ENCODE results near the gene ZNF236.

DNA sequence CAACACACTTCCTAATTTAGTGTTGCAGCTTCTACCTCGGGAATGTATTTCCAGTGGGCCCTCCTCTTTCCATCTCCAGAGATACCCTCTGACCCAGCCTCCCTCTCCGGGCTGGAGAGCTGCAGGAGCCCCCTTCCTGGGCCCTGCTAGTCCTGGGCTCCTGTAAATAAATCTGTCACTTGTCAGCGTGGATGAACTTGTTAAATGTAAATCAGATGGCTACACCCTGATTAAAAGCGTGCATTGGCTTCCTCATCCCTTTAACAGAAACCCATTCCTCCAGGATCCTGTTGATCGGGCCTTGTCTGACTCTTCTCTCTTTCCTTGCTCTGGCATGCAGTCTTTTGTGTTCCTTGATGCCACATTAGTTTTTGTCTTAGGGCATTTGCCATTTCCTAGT is 2.4 kb downstream of the ZNF236 start:
- no peak for TF ChIP-seq POLR2A (IDR thresholded peaks at IDR 0.05)
- TF ChIP-seq, protein P1, sequence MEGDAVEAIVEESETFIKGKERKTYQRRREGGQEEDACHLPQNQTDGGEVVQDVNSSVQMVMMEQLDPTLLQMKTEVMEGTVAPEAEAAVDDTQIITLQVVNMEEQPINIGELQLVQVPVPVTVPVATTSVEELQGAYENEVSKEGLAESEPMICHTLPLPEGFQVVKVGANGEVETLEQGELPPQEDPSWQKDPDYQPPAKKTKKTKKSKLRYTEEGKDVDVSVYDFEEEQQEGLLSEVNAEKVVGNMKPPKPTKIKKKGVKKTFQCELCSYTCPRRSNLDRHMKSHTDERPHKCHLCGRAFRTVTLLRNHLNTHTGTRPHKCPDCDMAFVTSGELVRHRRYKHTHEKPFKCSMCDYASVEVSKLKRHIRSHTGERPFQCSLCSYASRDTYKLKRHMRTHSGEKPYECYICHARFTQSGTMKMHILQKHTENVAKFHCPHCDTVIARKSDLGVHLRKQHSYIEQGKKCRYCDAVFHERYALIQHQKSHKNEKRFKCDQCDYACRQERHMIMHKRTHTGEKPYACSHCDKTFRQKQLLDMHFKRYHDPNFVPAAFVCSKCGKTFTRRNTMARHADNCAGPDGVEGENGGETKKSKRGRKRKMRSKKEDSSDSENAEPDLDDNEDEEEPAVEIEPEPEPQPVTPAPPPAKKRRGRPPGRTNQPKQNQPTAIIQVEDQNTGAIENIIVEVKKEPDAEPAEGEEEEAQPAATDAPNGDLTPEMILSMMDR (IDR thresholded peaks at IDR 0.05) = no peak
